Adrenal gland (tissue), 12 donors: Measurements from ENCODE around the gene HSPB9. TPM values are rescaled to one million over a fixed set of nuclear protein-coding genes. Genes with fewer than 3 reads are reported as not detected.

Experiments used
- DNase-seq, 7 donors: peaks; one replicate each; pipeline ENCODE4 v3.0.0-alpha.2; 2019 to 2020
- H3K27ac ChIP-seq, 5 donors: fragments of 200-600 bp; sonication (generic) in 4 of 5; 1 replicate in 3 of 5; 2 replicates in 2 of 5; pipeline versions ENCODE4 v1.5.1 to v1.8.0; 2016 to 2020; ENCODE audit warnings: mild to moderate bottlenecking in 1 of 5
- H3K27me3 ChIP-seq: fragments of 200-600 bp; 2 replicates; pipeline ENCODE4 v1.8.0; 2021
- H3K36me3 ChIP-seq, 2 donors: fragments of 200-600 bp; replicated peaks in 1 of 2; 1 replicate in 1 of 2; 2 replicates in 1 of 2; pipeline versions ENCODE4 v1.5.1 to v1.8.0; 2018 to 2022
- H3K4me1 ChIP-seq, 2 donors: fragments of 200-600 bp; replicated peaks in 1 of 2; 1 replicate in 1 of 2; 2 replicates in 1 of 2; pipeline versions ENCODE4 v1.5.1 to v1.8.0; 2018 to 2021
- H3K4me3 ChIP-seq, 4 donors: fragments of 200-600 bp; sonication (generic) in 3 of 4; one replicate each; pipeline ENCODE4 v1.5.1; 2016 to 2018
- H3K9me3 ChIP-seq, 3 donors: fragments of 200-600 bp; sonication (generic) in 1 of 3; replicated peaks in 1 of 3; 1 replicate in 2 of 3; 2 replicates in 1 of 3; pipeline versions ENCODE4 v1.5.1 to v1.8.0; 2016 to 2021
- POLR2A ChIP-seq, 2 donors: fragments of 450-650 bp; IDR thresholded peaks; one replicate each; pipeline ENCODE4 v1.6.1; 2017; ENCODE audit warnings: antibody characterized with exemption in 2 of 2, mild to moderate bottlenecking in 2 of 2, moderate library complexity in 1 of 2
- WGBS, 4 donors: extraction: QIAGEN DNeasy Blood & Tissue Kit in 2 of 4; methylation state at CpG; one replicate each; pipeline versions ENCODE4 v1.1.5 to v1.1.7; 2013 to 2017; 5-methylcytosine and 5-hydroxymethylcytosine counted together
- intact Hi-C, 2 donors: fragments of 100-400 bp; cut with DNase I; formaldehyde crosslinking; loops; one replicate each; pipeline versions ENCODE4 v1.14.1 to v1.15.0; 2022 to 2023
- polyA plus RNA-seq, 3 donors: library from polyadenylated mRNA; stranded (reverse); fragments of 200-250 nt in 2 of 3; fragments of 350-450 nt in 1 of 3; fragmentation: Illumina TruSeq in 1 of 3; extraction: RNeasy Lipid Tissue Mini Kit (QIAGEN cat#74804) in 1 of 3; gene quantifications; one replicate each; pipeline ENCODE4 v1.2.3, GENCODE V29; 2013 to 2014
- total RNA-seq, 9 donors: library from RNA; depleted of rRNA in 4 of 9; stranded (reverse); fragments of >200 nt in 4 of 9; fragments of 120-200 nt in 1 of 9; fragmentation: NEBNext Ultra II Directional in 1 of 9; extraction: Animal tissue kit (Norgen Biotek cat#: 25700) in 1 of 9; gene quantifications; one replicate each; pipeline versions ENCODE4 v1.1.0 to v1.2.4, GENCODE V29; 2013 to 2023
- TF ChIP-seq, protein P1 (sequence below), 6 experiments: fragments of 450-650 bp in 4 of 6; fragments of 200-600 bp in 2 of 6; sonication (generic) in 1 of 6; IDR thresholded peaks; 1 replicate in 5 of 6; 2 replicates in 1 of 6; pipeline versions ENCODE4 v1.5.1 to v1.8.0; 2016 to 2021; ENCODE audit warnings: antibody characterized with exemption in 6 of 6, mild to moderate bottlenecking in 2 of 6, moderate library complexity in 1 of 6
- donor health status: healthy with polysubstance abuse.
- donor health status: Bipolar disorder and iron deficiency.
- donor health status: DM: yes; HTN: yes; CAD: no.
- donor health status: DM: no; HTN: no; CAD: no.
- donor health status: DM: no; HTN: no; CAD: no.
- donor health status: DM: yes; HTN: yes; CAD: no.

HSPB9 gene
- total and polyA plus RNA-seq, 12 donors = 0.14 to 0.72 (median 0.20) TPM; not detected in 5

DNA sequence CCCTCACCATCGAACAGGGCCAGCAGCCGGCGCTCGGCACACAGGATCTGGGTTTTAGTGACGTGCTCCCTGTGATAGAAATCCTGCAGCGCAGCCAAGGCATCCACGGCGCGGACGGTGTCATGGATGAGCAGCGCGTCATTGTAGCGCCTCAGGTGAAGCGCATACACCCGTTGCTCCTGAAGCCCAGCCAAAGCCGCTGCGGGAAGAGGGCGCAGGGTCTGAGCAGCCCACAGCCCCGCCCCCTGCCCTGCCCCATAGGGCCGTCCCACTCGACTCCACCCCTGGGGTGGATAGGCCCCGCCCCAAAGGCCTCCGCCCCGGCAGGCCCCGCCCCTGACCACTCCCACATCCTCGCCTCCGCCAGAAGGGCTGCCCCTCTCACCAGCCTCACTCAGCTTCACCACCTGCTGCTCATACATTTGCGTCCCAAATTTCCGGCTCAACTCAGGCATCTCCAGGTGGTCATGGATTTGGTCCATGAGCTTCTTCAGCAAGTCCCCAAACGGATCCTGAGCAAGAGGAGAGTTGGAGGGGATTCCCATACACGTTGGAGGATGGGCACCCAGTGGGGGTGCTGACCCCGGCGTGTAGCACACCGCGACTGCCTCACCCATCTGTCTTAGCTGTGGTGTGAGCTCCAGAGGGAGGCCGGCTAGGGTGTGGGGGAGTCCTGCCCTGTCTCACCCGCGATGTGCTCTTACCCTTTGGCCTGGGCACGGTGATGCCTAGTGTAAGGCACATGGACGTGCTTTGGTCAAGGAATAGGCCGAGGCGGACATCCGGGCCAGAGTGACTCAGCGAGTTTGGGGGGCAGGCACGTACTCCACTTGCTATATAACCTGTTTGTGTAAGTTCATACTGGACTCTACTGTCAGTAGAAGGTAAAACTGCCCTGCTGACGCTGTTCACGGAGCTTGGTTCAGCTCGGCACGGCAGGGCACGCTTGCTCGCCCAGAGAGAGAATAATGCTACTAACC is 14.7 kb upstream of the HSPB9 start:
- DNase-seq = peak in 6 of 7 donors; percentile 65 to 80 (median 76)
- no peak for TF ChIP-seq POLR2A (IDR thresholded peaks at IDR 0.05)
- TF ChIP-seq, protein P1, sequence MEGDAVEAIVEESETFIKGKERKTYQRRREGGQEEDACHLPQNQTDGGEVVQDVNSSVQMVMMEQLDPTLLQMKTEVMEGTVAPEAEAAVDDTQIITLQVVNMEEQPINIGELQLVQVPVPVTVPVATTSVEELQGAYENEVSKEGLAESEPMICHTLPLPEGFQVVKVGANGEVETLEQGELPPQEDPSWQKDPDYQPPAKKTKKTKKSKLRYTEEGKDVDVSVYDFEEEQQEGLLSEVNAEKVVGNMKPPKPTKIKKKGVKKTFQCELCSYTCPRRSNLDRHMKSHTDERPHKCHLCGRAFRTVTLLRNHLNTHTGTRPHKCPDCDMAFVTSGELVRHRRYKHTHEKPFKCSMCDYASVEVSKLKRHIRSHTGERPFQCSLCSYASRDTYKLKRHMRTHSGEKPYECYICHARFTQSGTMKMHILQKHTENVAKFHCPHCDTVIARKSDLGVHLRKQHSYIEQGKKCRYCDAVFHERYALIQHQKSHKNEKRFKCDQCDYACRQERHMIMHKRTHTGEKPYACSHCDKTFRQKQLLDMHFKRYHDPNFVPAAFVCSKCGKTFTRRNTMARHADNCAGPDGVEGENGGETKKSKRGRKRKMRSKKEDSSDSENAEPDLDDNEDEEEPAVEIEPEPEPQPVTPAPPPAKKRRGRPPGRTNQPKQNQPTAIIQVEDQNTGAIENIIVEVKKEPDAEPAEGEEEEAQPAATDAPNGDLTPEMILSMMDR (IDR thresholded peaks at IDR 0.05) = no peak
- Histone ChIP-seq H3K4me3 (peak overlapping the region in 1 of 4 donors; percentile 44), H3K9me3 (no peaks in the 10 kb centered on the region), H3K27me3 (no peaks in the 10 kb centered on the region), H3K4me1 (peaks cover 11 to 20% of the 10 kb centered on the region in 2 donors), H3K27ac (no peak overlapping the region), H3K36me3 (peaks cover 0 to 18% of the 10 kb centered on the region in 2 donors)
- WGBS, 4 donors = 60 to 75% (median 69%) methylated on average over 30 to 51 of the region's 51 CpGs
- intact Hi-C loops = no loop called here

DNA sequence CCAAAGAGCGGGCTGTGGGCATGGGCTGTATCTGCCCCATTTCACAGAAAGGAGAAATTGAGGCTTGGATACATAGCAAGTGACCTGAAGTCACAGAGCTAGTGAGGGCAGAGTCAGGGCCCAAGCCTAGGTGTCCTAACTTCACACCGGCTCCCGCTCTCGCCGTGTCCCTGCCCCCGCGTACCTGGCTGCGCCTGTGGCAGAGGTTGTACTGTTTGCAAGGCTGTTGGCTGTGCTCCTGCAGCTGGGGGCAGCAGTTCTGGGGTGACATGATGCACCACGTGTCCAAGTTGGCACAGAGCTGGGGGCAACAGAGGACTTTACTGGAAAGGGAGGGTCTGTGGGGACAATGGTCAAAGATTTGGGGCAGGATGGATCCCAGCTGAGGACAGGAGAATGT is 13.5 kb upstream of the HSPB9 start:
- Histone ChIP-seq H3K4me3 (no peak overlapping the region), H3K36me3 (peaks cover 0 to 22% of the 10 kb centered on the region in 2 donors), H3K27me3 (no peaks in the 10 kb centered on the region), H3K9me3 (no peaks in the 10 kb centered on the region), H3K4me1 (peaks cover 13 to 23% of the 10 kb centered on the region in 2 donors), H3K27ac (no peak overlapping the region)
- 85 to 91% (median 90%) methylated on average over 2 to 9 of the region's 9 CpGs for WGBS, 4 donors
- intact Hi-C loops = no loop called here
- DNase-seq = no peak
- TF ChIP-seq, protein P1 (IDR thresholded peaks at IDR 0.05) = no peak
- TF ChIP-seq POLR2A (IDR thresholded peaks at IDR 0.05) = no peak

DNA sequence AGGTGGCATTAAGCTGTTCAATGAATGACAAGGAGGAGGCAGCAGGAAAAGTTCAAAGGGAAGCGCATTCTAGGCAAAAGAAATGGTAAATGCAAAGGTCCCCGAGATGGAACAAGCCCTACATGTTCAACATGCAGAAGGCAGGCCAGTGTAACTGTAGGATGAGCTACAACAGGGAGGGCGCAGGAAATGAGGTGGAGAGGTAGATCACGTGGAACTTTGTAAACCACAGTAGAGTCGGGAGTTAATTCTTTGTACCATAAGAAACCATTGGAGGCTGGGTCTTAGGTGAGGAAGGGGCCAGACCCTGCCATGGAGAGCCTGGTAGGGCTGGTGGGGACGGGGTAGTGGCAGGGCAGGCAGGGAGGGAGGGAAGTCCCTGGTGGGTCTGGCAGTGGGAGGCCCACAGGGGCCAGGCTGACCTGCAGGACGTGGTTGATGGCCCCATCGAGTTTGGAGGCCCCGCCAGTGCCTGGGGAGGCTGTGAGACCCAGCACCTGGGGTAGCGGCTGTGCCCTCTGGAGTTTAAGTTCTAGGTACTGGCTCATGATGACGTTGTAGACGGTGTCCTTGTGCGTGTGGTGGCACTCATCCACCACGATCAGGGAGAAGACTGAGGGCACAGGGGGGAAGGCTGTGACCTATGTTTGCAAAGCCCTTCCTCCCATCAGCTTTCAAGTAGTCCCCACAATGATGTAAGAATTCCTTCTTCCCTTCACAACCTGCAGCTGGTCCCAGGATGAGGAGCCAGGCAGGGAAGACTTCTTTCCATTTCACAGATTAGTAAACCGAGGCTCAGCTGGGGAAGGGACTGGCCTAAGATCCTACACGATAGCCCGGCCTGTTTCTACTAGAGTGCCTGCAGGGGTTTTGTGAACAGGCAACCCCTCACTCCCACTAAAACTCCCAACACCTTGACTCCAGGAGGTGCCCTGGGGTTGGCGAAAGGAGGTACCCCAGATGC is 12.0 kb upstream of the HSPB9 start:
- WGBS, 4 donors = 83 to 90% (median 86%) methylated on average over 13 to 18 of the region's 18 CpGs
- Histone ChIP-seq H3K36me3 (peaks cover 0 to 22% of the 10 kb centered on the region in 2 donors), H3K27me3 (no peaks in the 10 kb centered on the region), H3K9me3 (no peaks in the 10 kb centered on the region), H3K27ac (no peak overlapping the region), H3K4me1 (peaks cover 13 to 24% of the 10 kb centered on the region in 2 donors), H3K4me3 (no peak overlapping the region)
- no peak for DNase-seq
- intact Hi-C loops = loop anchor here (5.0 kb wide), 2 partner anchors 83 to 148 kb away; no protein-coding TSS in a partner anchor
- TF ChIP-seq, protein P1 (IDR thresholded peaks at IDR 0.05) = no peak
- no peak for TF ChIP-seq POLR2A (IDR thresholded peaks at IDR 0.05)
